Adrenal gland (tissue), 12 donors: ENCODE data around the gene HCFC1. TPM values are rescaled to one million over a fixed set of nuclear protein-coding genes. Genes with fewer than 3 reads are reported as not detected.

Experiments used
- DNase-seq, 7 donors: peaks; one replicate each; pipeline ENCODE4 v3.0.0-alpha.2; 2019 to 2020
- H3K27ac ChIP-seq, 5 donors: fragments of 200-600 bp; sonication (generic) in 4 of 5; 1 replicate in 3 of 5; 2 replicates in 2 of 5; pipeline versions ENCODE4 v1.5.1 to v1.8.0; 2016 to 2020; ENCODE audit warnings: mild to moderate bottlenecking in 1 of 5
- H3K27me3 ChIP-seq: fragments of 200-600 bp; 2 replicates; pipeline ENCODE4 v1.8.0; 2021
- H3K36me3 ChIP-seq, 2 donors: fragments of 200-600 bp; replicated peaks in 1 of 2; 1 replicate in 1 of 2; 2 replicates in 1 of 2; pipeline versions ENCODE4 v1.5.1 to v1.8.0; 2018 to 2022
- H3K4me1 ChIP-seq, 2 donors: fragments of 200-600 bp; replicated peaks in 1 of 2; 1 replicate in 1 of 2; 2 replicates in 1 of 2; pipeline versions ENCODE4 v1.5.1 to v1.8.0; 2018 to 2021
- H3K4me3 ChIP-seq, 4 donors: fragments of 200-600 bp; sonication (generic) in 3 of 4; one replicate each; pipeline ENCODE4 v1.5.1; 2016 to 2018
- H3K9me3 ChIP-seq, 3 donors: fragments of 200-600 bp; sonication (generic) in 1 of 3; replicated peaks in 1 of 3; 1 replicate in 2 of 3; 2 replicates in 1 of 3; pipeline versions ENCODE4 v1.5.1 to v1.8.0; 2016 to 2021
- CTCF ChIP-seq, 6 experiments: fragments of 450-650 bp in 4 of 6; fragments of 200-600 bp in 2 of 6; sonication (generic) in 1 of 6; IDR thresholded peaks; 1 replicate in 5 of 6; 2 replicates in 1 of 6; pipeline versions ENCODE4 v1.5.1 to v1.8.0; 2016 to 2021; ENCODE audit warnings: antibody characterized with exemption in 6 of 6, mild to moderate bottlenecking in 2 of 6, moderate library complexity in 1 of 6
- POLR2A ChIP-seq, 2 donors: fragments of 450-650 bp; IDR thresholded peaks; one replicate each; pipeline ENCODE4 v1.6.1; 2017; ENCODE audit warnings: antibody characterized with exemption in 2 of 2, mild to moderate bottlenecking in 2 of 2, moderate library complexity in 1 of 2
- WGBS, 4 donors: extraction: QIAGEN DNeasy Blood & Tissue Kit in 2 of 4; methylation state at CpG; one replicate each; pipeline versions ENCODE4 v1.1.5 to v1.1.7; 2013 to 2017; 5-methylcytosine and 5-hydroxymethylcytosine counted together
- intact Hi-C, 2 donors: fragments of 100-400 bp; cut with DNase I; formaldehyde crosslinking; loops; one replicate each; pipeline versions ENCODE4 v1.14.1 to v1.15.0; 2022 to 2023
- polyA plus RNA-seq, 3 donors: library from polyadenylated mRNA; stranded (reverse); fragments of 200-250 nt in 2 of 3; fragments of 350-450 nt in 1 of 3; fragmentation: Illumina TruSeq in 1 of 3; extraction: RNeasy Lipid Tissue Mini Kit (QIAGEN cat#74804) in 1 of 3; gene quantifications; one replicate each; pipeline ENCODE4 v1.2.3, GENCODE V29; 2013 to 2014
- total RNA-seq, 9 donors: library from RNA; depleted of rRNA in 4 of 9; stranded (reverse); fragments of >200 nt in 4 of 9; fragments of 120-200 nt in 1 of 9; fragmentation: NEBNext Ultra II Directional in 1 of 9; extraction: Animal tissue kit (Norgen Biotek cat#: 25700) in 1 of 9; gene quantifications; one replicate each; pipeline versions ENCODE4 v1.1.0 to v1.2.4, GENCODE V29; 2013 to 2023
- donor health status: healthy with polysubstance abuse.
- donor health status: Bipolar disorder and iron deficiency.
- donor health status: DM: yes; HTN: yes; CAD: no.
- donor health status: DM: no; HTN: no; CAD: no.
- donor health status: DM: no; HTN: no; CAD: no.
- donor health status: DM: yes; HTN: yes; CAD: no.

Gene HCFC1
- total and polyA plus RNA-seq, 12 donors = 9.2 to 77.1 (median 54.0) TPM

DNA sequence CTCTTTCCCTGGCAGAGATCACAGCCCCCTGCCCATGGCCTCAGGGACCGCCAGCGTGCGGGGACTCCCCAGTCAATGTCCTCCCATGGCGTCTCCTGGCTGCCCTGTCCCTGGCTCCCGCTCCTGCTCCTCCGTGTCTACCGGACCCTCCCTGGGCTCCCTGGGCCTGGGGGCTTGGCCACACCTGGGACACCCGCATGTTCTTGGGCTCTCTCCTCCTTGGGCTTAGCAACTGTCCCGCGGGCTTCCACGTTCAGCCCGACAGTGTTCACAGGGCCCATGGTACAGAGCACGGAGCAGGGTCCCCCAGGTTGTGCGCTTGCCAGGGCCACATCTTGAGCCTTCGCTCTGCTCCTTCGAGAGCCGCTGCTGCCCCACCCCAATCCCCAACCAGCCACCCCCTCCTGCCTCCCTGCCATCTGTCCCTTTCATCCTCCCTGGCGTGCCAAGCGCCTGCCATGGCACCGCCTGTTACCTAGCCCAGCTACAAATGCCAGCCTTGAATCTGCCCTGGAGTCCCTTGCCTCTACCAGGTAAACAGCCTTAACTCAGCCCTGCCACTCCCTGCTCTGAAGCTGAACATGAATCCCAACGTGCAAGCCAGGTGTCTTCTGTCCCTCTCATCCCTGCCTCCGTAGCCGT lies 63.3 kb downstream of the HCFC1 start:
- H3K27ac ChIP-seq = no peak overlapping the region
- DNase-seq = no peak
- WGBS, 4 donors = 87 to 93% (median 91%) methylated on average over 5 to 23 of the region's 23 CpGs
- H3K9me3 ChIP-seq = no peaks in the 10 kb centered on the region
- TF ChIP-seq POLR2A (IDR thresholded peaks at IDR 0.05) (no peak), CTCF (IDR thresholded peaks at IDR 0.05) (no peak)
- no peaks in the 10 kb centered on the region for H3K36me3 ChIP-seq
- intact Hi-C loops = no loop called here
- H3K4me3 ChIP-seq = no peak overlapping the region
- H3K4me1 ChIP-seq = no peaks in the 10 kb centered on the region
- H3K27me3 ChIP-seq = peaks cover 23% of the 10 kb centered on the region

DNA sequence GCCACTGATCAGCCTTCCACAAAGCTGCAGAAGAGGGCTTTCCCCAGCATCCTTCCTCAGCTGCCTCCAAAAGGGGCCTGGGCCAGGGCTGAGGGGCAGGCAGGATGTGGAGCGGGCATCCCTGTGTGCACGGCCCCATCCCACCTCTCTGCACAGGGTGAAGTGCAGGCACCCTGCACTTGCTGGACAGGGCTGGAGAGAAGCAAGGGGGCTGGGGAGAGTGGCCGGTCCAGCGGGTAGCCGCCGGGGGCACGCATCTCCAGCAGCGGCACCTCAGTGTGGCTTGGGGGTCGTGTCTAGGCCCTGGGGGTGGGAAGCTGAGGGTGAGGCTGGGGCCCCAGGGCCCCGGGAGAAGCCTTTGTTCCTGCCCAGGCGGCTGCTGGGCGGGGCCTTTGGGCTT lies 64.2 kb downstream of the HCFC1 start:
- intact Hi-C loops = no loop called here
- H3K27me3 ChIP-seq = peaks cover 22% of the 10 kb centered on the region
- H3K4me1 ChIP-seq = no peaks in the 10 kb centered on the region
- no peak overlapping the region for H3K27ac ChIP-seq
- WGBS, 4 donors = 78 to 82% methylated on average over 12 of the region's 12 CpGs; no CpG with 5 or more reads in 2 of the 4 donors
- no peak overlapping the region for H3K4me3 ChIP-seq
- H3K9me3 ChIP-seq = no peaks in the 10 kb centered on the region
- H3K36me3 ChIP-seq = no peaks in the 10 kb centered on the region
- DNase-seq = peak in 1 of 7 donors; percentile 12
- no peak for TF ChIP-seq CTCF (IDR thresholded peaks at IDR 0.05)
- no peak for TF ChIP-seq POLR2A (IDR thresholded peaks at IDR 0.05)

DNA sequence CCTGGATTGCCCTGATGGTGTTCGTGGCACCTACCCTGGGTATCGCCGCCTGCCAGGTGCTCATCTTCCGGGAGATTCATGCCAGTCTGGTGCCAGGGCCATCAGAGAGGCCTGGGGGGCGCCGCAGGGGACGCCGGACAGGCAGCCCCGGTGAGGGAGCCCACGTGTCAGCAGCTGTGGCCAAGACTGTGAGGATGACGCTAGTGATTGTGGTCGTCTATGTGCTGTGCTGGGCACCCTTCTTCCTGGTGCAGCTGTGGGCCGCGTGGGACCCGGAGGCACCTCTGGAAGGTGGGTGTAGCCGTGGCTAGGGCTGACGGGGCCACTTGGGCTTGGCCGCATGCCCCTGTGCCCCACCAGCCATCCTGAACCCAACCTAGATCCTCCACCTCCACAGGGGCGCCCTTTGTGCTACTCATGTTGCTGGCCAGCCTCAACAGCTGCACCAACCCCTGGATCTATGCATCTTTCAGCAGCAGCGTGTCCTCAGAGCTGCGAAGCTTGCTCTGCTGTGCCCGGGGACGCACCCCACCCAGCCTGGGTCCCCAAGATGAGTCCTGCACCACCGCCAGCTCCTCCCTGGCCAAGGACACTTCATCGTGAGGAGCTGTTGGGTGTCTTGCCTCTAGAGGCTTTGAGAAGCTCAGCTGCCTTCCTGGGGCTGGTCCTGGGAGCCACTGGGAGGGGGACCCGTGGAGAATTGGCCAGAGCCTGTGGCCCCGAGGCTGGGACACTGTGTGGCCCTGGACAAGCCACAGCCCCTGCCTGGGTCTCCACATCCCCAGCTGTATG lies 65.3 kb downstream of the HCFC1 start:
- Histone ChIP-seq H3K27me3 (peaks cover 17% of the 10 kb centered on the region), H3K9me3 (no peaks in the 10 kb centered on the region), H3K4me3 (no peak overlapping the region), H3K27ac (no peak overlapping the region), H3K4me1 (no peaks in the 10 kb centered on the region), H3K36me3 (no peaks in the 10 kb centered on the region)
- intact Hi-C loops = no loop called here
- WGBS, 4 donors = 62 to 79% (median 75%) methylated on average over 11 to 27 of the region's 27 CpGs; no CpG with 5 or more reads in 1 of the 4 donors
- TF ChIP-seq CTCF (IDR thresholded peaks at IDR 0.05) (no peak), POLR2A (IDR thresholded peaks at IDR 0.05) (no peak)
- DNase-seq = peak in 1 of 7 donors; percentile 13

DNA sequence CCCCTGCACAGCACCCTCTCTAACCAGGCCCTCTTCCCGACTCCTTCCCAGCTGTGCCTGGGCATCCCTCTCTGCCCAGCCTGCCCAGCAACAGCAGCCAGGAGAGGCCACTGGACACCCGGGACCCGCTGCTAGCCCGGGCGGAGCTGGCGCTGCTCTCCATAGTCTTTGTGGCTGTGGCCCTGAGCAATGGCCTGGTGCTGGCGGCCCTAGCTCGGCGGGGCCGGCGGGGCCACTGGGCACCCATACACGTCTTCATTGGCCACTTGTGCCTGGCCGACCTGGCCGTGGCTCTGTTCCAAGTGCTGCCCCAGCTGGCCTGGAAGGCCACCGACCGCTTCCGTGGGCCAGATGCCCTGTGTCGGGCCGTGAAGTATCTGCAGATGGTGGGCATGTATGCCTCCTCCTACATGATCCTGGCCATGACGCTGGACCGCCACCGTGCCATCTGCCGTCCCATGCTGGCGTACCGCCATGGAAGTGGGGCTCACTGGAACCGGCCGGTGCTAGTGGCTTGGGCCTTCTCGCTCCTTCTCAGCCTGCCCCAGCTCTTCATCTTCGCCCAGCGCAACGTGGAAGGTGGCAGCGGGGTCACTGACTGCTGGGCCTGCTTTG lies 66.0 kb downstream of the HCFC1 start:
- TF ChIP-seq CTCF (IDR thresholded peaks at IDR 0.05) (no peak), POLR2A (IDR thresholded peaks at IDR 0.05) (no peak)
- Histone ChIP-seq H3K4me3 (no peak overlapping the region), H3K27ac (no peak overlapping the region), H3K27me3 (peaks cover 14% of the 10 kb centered on the region), H3K36me3 (no peaks in the 10 kb centered on the region), H3K4me1 (no peaks in the 10 kb centered on the region), H3K9me3 (no peaks in the 10 kb centered on the region)
- peak in 1 of 7 donors; percentile 21 for DNase-seq
- intact Hi-C loops = no loop called here
- WGBS, 4 donors = 87 to 97% (median 91%) methylated on average over 12 to 32 of the region's 32 CpGs; no CpG with 5 or more reads in 1 of the 4 donors
